ENCODE measurements around the gene RXRB.
A peak's percentile ranks its signal among the peaks of the same experiment; 100 is the strongest.
"Not testable (repeated sequence)": the region's sequence is repeated elsewhere in the genome, so short reads cannot be mapped to it uniquely, and the experiment has no call there.

RXRB gene

GRCh38 chr6:33156964-33157363 is 43.5 kb downstream of the RXRB start:
- FAIRE-seq, result no peak
- TF ChIP-seq TAF1 (IDR thresholded peaks at IDR 0.05; ENCODE audit: low read depth, low read length), result no peak
- TF ChIP-seq POLR2AphosphoS5 (IDR thresholded peaks at IDR 0.05; ENCODE audit: low read depth, low read length), result no peak
- no peak for TF ChIP-seq SPI1 (IDR thresholded peaks at IDR 0.05; ENCODE audit: low read depth, low read length)
- no peak for TF ChIP-seq POLR2A (IDR thresholded peaks at IDR 0.05; ENCODE audit: low read depth, low read length)
- TF ChIP-seq POU2F2 (IDR thresholded peaks at IDR 0.05; ENCODE audit: low read depth, low read length), result no peak
- TF ChIP-seq PAX5 (IDR thresholded peaks at IDR 0.05; ENCODE audit: insufficient read depth, low read length, severe bottlenecking), result no peak
- no peak for DNase-seq (ENCODE audit: insufficient read length, low spot score)

- FAIRE-seq (no peak), DNase-seq (ENCODE audit: insufficient read length, low spot score) (no peak)
- TF ChIP-seq POLR2A (IDR thresholded peaks at IDR 0.05; ENCODE audit: low read depth, low read length) (no peak), PAX5 (IDR thresholded peaks at IDR 0.05; ENCODE audit: insufficient read depth, low read length, severe bottlenecking) (no peak), POLR2AphosphoS5 (IDR thresholded peaks at IDR 0.05; ENCODE audit: low read depth, low read length) (no peak), TAF1 (IDR thresholded peaks at IDR 0.05; ENCODE audit: low read depth, low read length) (no peak)
These were observed 43.9 kb downstream of the RXRB start for GRCh38 chr6:33156561-33156960.

GRCh38 chr6:33154349-33154748 is 46.1 kb downstream of the RXRB start:
- no peak for TF ChIP-seq POU2F2 (IDR thresholded peaks at IDR 0.05; ENCODE audit: low read depth, low read length)
- TF ChIP-seq PAX5 (IDR thresholded peaks at IDR 0.05; ENCODE audit: insufficient read depth, low read length, severe bottlenecking), result no peak
- no peak for TF ChIP-seq SPI1 (IDR thresholded peaks at IDR 0.05; ENCODE audit: low read depth, low read length)
- TF ChIP-seq POLR2AphosphoS5 (IDR thresholded peaks at IDR 0.05; ENCODE audit: low read depth, low read length), result no peak
- no peak for TF ChIP-seq TAF1 (IDR thresholded peaks at IDR 0.05; ENCODE audit: low read depth, low read length)
- no peak for TF ChIP-seq POLR2A (IDR thresholded peaks at IDR 0.05; ENCODE audit: low read depth, low read length)
- DNase-seq (ENCODE audit: insufficient read length, low spot score), result no peak
- no peak for FAIRE-seq

- DNase-seq (ENCODE audit: insufficient read length, low spot score), result no peak
- FAIRE-seq, result no peak
- peak; percentile 84 for TF ChIP-seq SPI1 (IDR thresholded peaks at IDR 0.05; ENCODE audit: low read depth, low read length)
- no peak for TF ChIP-seq POLR2A (IDR thresholded peaks at IDR 0.05; ENCODE audit: low read depth, low read length)
These were observed 49.4 kb downstream of the RXRB start for GRCh38 chr6:33151050-33151449.

- FAIRE-seq; DNase-seq (ENCODE audit: insufficient read length, low spot score): not testable (repeated sequence)
These were observed 49.9 kb downstream of the RXRB start for GRCh38 chr6:33150560-33150959.

- TF ChIP-seq SPI1 (IDR thresholded peaks at IDR 0.05; ENCODE audit: low read depth, low read length) (no peak), TAF1 (IDR thresholded peaks at IDR 0.05; ENCODE audit: low read depth, low read length) (no peak), POLR2AphosphoS5 (IDR thresholded peaks at IDR 0.05; ENCODE audit: low read depth, low read length) (no peak), POU2F2 (IDR thresholded peaks at IDR 0.05; ENCODE audit: low read depth, low read length) (no peak), PAX5 (IDR thresholded peaks at IDR 0.05; ENCODE audit: insufficient read depth, low read length, severe bottlenecking) (no peak), POLR2A (IDR thresholded peaks at IDR 0.05; ENCODE audit: low read depth, low read length) (no peak)
- FAIRE-seq, result peak; percentile 86
- no peak for DNase-seq (ENCODE audit: insufficient read length, low spot score)
These were observed 52.4 kb downstream of the RXRB start for GRCh38 chr6:33147807-33148666.

GRCh38 chr6:33144373-33144772 is 56.1 kb downstream of the RXRB start:
- peak; percentile 58 for FAIRE-seq
- DNase-seq (ENCODE audit: insufficient read length, low spot score), result no peak
- TF ChIP-seq SPI1 (IDR thresholded peaks at IDR 0.05; ENCODE audit: low read depth, low read length), result 0 out of 2 replicates have a peak, but pooled peaks have one; percentile 12
- TF ChIP-seq POLR2AphosphoS5 (IDR thresholded peaks at IDR 0.05; ENCODE audit: low read depth, low read length), result no peak
